GM06990 (cell line): ENCODE measurements around the gene RBPJL.

Experiments
- DNase-seq: peaks from one replicate; pipeline ENCODE4 v3.0.0-alpha.2; 2011; ENCODE audit not compliant: insufficient read length; ENCODE audit errors: extremely low read depth
- H3K27me3 ChIP-seq: replicated peaks from 2 replicates; pipeline ENCODE4 v1.6.0; 2011; ENCODE audit warnings: low read length; ENCODE audit not compliant: control insufficient read depth, insufficient read depth
- H3K36me3 ChIP-seq: 2 replicates; pipeline ENCODE4 v1.5.1; 2011; ENCODE audit warnings: low read length; ENCODE audit not compliant: control insufficient read depth, insufficient read depth
- H3K4me3 ChIP-seq: replicated peaks from 2 replicates; pipeline ENCODE4 v1.5.1; 2011; ENCODE audit warnings: low read depth, mild to moderate bottlenecking, control low read depth, low read length
- TF ChIP-seq, protein P1 (sequence below): IDR thresholded peaks from 2 replicates; pipeline ENCODE4 v1.5.1; 2011; ENCODE audit warnings: low read length, control low read depth, mild to moderate bottlenecking, inconsistent platforms; ENCODE audit not compliant: insufficient read depth, poor library complexity, severe bottlenecking

RBPJL gene

DNA sequence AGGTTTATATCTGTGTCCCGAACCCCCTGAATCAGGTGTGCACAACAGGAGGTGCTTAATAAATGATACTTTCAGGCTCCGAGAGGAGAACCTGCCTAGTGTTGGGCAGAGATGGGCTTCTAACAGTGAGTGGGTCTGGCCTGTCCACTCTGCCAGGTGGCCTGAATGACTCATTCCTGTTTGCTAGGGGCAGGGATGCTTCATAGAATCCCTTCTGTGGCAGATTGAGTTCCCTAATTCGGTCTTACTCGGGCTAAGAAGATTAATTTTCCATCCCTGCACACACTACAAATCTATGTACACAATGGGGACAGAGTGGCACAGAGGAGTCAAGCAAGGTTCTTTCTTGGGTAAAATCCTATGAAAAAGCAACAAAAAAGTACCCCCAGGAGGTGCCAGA, 21.8 kb downstream of the RBPJL start:
- Histone ChIP-seq H3K27me3 (no peaks in the 10 kb centered on the region), H3K36me3 (no peaks in the 10 kb centered on the region; the same call in 1 of the 2 replicates), H3K4me3 (no peak overlapping the region)
- no peak for DNase-seq
- TF ChIP-seq, protein P1, sequence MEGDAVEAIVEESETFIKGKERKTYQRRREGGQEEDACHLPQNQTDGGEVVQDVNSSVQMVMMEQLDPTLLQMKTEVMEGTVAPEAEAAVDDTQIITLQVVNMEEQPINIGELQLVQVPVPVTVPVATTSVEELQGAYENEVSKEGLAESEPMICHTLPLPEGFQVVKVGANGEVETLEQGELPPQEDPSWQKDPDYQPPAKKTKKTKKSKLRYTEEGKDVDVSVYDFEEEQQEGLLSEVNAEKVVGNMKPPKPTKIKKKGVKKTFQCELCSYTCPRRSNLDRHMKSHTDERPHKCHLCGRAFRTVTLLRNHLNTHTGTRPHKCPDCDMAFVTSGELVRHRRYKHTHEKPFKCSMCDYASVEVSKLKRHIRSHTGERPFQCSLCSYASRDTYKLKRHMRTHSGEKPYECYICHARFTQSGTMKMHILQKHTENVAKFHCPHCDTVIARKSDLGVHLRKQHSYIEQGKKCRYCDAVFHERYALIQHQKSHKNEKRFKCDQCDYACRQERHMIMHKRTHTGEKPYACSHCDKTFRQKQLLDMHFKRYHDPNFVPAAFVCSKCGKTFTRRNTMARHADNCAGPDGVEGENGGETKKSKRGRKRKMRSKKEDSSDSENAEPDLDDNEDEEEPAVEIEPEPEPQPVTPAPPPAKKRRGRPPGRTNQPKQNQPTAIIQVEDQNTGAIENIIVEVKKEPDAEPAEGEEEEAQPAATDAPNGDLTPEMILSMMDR, result no peak

DNA sequence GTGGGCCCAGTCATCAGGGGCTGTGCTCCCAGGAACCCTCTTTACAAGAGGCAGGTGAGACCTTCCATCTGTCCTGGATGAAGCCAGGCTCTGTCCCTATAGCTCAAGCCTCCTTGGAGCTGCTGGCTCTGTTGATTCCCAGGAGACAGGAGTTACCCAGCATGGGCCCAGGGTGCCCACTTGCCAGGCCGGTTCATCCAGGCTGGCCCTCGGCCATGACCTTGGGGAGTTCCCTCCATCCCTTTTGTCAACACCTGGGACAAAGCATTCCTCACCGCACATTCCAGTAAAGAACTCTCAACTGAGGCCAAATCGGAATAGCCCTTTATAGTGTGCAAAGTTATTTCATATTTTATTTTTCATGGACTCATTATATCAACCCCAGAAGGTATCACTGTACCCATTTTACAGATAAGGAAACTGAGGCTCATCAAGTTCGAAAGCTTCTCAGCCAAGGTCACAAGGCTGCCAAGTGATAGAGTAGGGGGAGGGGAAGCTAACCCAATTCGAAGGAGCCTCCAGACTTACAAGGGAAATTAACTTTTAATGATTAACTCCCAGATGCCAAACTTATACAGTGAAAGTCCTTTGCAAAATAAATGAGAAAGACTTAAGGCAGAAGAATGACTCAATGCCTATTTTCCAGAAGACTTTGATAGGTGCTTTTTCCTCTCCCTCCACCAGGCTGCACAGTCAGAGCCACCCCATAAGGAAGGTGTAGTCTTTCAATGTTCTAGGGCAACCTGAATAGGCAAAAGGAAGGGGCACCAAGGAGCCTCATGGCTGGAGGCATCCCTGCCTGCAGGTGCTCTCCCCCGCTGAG, 23.1 kb downstream of the RBPJL start:
- Histone ChIP-seq H3K27me3 (no peaks in the 10 kb centered on the region), H3K4me3 (no peak overlapping the region), H3K36me3 (no peaks in the 10 kb centered on the region; the same call in 1 of the 2 replicates)
- no peak for DNase-seq
- TF ChIP-seq, protein P1, result no peak

DNA sequence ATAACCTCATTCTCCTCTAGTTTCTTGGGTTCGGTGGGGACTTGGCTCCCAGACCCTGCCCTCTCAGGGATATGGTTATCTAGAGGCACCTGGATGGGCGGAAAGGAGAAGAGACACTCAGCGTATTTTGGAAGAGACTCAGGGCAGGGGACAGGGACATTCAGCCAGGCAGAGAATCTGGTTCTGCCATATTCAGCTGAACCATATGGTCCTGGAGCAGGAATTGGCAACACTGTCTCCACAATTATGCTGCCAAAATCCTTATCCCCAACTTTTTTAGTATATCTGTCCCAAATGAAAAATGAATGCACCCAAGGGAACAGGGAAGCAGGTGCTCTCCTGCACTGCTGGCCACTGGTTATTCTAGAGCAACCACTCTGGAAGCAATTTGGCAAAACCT, 23.8 kb downstream of the RBPJL start:
- Histone ChIP-seq H3K36me3 (no peaks in the 10 kb centered on the region), H3K4me3 (no peak overlapping the region), H3K27me3 (no peaks in the 10 kb centered on the region)
- TF ChIP-seq, protein P1, result no peak
- no peak for DNase-seq

DNA sequence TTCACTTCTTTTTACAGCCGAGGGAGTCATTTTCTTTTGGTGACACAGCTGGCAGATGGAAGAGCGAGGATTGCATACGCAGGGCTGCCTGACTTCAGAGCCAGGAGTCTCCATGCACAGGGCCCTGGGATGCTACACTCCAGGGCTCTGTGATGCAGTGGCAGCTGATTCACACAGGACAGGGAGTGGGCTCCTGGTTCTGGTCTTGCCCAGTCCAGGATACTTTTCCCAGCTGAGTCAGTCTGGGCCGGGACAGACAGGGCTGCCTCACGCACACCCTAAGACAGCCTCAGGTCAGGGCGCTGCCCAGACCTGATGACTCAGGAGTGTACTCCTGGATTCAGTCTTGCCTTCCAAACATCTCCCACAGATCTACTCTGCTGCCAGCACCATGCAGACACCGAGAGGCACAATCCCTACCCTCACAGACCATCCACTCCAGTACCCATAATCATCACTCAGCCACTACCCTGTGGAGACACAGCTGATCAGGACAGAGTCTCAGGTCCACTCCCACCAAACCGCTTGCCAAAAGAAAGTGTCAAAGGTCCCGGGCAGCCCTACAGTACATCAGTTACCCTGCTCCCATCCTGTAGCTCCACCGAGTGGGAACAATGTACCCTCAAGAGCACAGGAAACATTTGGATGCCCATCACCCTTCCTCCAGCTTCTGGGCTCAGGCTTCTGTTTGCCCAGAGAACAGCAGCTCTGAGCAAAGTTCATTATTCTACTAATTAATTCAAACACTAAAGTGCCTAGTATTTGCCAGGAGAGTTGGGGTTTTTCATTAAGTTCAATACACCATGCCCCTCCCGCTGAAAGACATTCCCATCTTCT, 30.1 kb downstream of the RBPJL start:
- TF ChIP-seq, protein P1, result no peak
- DNase-seq, result no peak
- H3K36me3 ChIP-seq, result no peaks in the 10 kb centered on the region
- no peak overlapping the region for H3K4me3 ChIP-seq
- no peaks in the 10 kb centered on the region; the same call in 1 of the 2 replicates for H3K27me3 ChIP-seq

DNA sequence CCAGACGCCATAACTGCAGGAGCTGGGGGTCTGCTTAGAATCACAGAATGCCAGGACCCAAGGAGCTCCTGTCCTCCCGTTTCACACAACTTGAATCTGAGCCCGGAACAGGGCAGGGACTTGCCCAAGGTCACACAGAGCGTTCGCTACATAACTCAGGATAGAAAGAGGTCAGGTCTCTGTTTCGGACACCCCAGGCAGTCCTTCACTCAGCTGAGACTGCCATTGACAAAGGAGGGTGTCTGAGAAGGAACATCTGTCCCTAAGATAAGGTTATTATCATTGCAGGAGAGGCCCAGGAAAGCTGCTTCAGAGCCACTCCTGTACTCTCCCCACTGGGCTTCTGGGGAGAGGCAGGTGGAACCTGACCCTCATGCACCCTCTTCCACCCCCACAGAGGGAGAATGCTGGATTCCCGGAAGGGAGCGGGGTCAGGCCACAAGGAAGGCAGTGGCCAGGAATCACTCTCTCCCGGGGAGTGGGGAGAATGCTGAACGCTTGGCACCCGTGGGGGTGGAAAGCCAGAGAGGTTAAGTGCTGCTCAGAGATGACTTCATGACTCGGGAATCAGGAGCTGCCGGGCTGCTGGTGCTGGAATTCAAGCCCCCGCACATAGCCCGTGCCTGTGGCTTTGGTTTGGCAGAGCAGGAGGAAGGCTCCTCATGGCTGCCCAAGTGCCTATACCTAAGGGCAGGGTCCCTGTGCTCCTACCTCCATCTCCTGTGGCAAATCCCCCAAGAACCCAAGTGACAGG, 30.9 kb downstream of the RBPJL start:
- TF ChIP-seq, protein P1, result no peak
- H3K27me3 ChIP-seq, result no peaks in the 10 kb centered on the region; the same call in 1 of the 2 replicates
- H3K4me3 ChIP-seq, result no peak overlapping the region
- no peaks in the 10 kb centered on the region for H3K36me3 ChIP-seq
- DNase-seq, result no peak
